IPS-18c (cell line): ENCODE data around the gene LMCD1.

Experiments used
- H3K4me3 ChIP-seq: 2 replicates; pipeline ENCODE4 v1.7.0; 2013; ENCODE audit warnings: low read depth, mild to moderate bottlenecking, low read length, moderate library complexity; ENCODE audit not compliant: insufficient read depth
- H3K9me3 ChIP-seq: one replicate; pipeline ENCODE4 v1.6.1; 2013; ENCODE audit warnings: mild to moderate bottlenecking, low read length, moderate library complexity; ENCODE audit not compliant: control insufficient read depth, insufficient read depth

Gene LMCD1

GRCh38 chr3:8480699-8481098 lies 20.9 kb upstream of the LMCD1 start:
- Histone ChIP-seq H3K4me3 (no peak overlapping the region), H3K9me3 (no peaks in the 10 kb centered on the region)

- H3K9me3 ChIP-seq: no peaks in the 10 kb centered on the region
- no peak overlapping the region for H3K4me3 ChIP-seq
Measured at GRCh38 chr3:8481380-8481779, 20.2 kb upstream of the LMCD1 start.

GRCh38 chr3:8482263-8482662 lies 19.4 kb upstream of the LMCD1 start:
- H3K4me3 ChIP-seq: no peak overlapping the region
- no peaks in the 10 kb centered on the region for H3K9me3 ChIP-seq

GRCh38 chr3:8482960-8483665 lies 18.5 kb upstream of the LMCD1 start:
- H3K9me3 ChIP-seq: no peaks in the 10 kb centered on the region
- no peak overlapping the region for H3K4me3 ChIP-seq

GRCh38 chr3:8484409-8485140 lies 17.0 kb upstream of the LMCD1 start:
- H3K4me3 ChIP-seq: no peak overlapping the region
- H3K9me3 ChIP-seq: no peaks in the 10 kb centered on the region

- Histone ChIP-seq H3K4me3 (no peak overlapping the region), H3K9me3 (no peaks in the 10 kb centered on the region)
Measured at GRCh38 chr3:8485141-8485870, 16.3 kb upstream of the LMCD1 start.

GRCh38 chr3:8485943-8486342 lies 15.7 kb upstream of the LMCD1 start:
- H3K4me3 ChIP-seq: no peak overlapping the region
- no peaks in the 10 kb centered on the region for H3K9me3 ChIP-seq

GRCh38 chr3:8486434-8486833 lies 15.2 kb upstream of the LMCD1 start:
- no peak overlapping the region for H3K4me3 ChIP-seq

GRCh38 chr3:8486936-8487335 lies 14.7 kb upstream of the LMCD1 start:
- no peaks in the 10 kb centered on the region for H3K9me3 ChIP-seq
- no peak overlapping the region for H3K4me3 ChIP-seq

More at GRCh38 chr3:8486434-8486833, 15.2 kb upstream of the LMCD1 start:
- H3K9me3 ChIP-seq: no peaks in the 10 kb centered on the region

GRCh38 chr3:8488411-8488810 lies 13.2 kb upstream of the LMCD1 start:
- Histone ChIP-seq H3K9me3 (no peaks in the 10 kb centered on the region), H3K4me3 (no peak overlapping the region)

GRCh38 chr3:8488877-8489276 lies 12.7 kb upstream of the LMCD1 start:
- Histone ChIP-seq H3K9me3 (no peaks in the 10 kb centered on the region), H3K4me3 (no peak overlapping the region)

GRCh38 chr3:8489278-8489792 lies 12.3 kb upstream of the LMCD1 start:
- no peak overlapping the region for H3K4me3 ChIP-seq
- H3K9me3 ChIP-seq: no peaks in the 10 kb centered on the region

- Histone ChIP-seq H3K4me3 (no peak overlapping the region), H3K9me3 (no peaks in the 10 kb centered on the region)
Measured at GRCh38 chr3:8490079-8490552, 11.5 kb upstream of the LMCD1 start.

GRCh38 chr3:8491271-8492144 lies 10.1 kb upstream of the LMCD1 start:
- Histone ChIP-seq H3K9me3 (no peaks in the 10 kb centered on the region), H3K4me3 (no peak overlapping the region)

GRCh38 chr3:8492744-8493511 lies 8.7 kb upstream of the LMCD1 start:
- Histone ChIP-seq H3K4me3 (no peak overlapping the region), H3K9me3 (no peaks in the 10 kb centered on the region)

GRCh38 chr3:8493744-8494143 lies 7.9 kb upstream of the LMCD1 start:
- Histone ChIP-seq H3K4me3 (no peak overlapping the region), H3K9me3 (no peaks in the 10 kb centered on the region)
